DND-41 (cell line): ENCODE data around the gene HMX1.

Experiments
- ATAC-seq: fragments of 200-7000 bp; cut with Tn5 transposase; 3 replicates; pipeline ENCODE4 v1.9.1; 2021; ENCODE audit warnings: low read depth; ENCODE audit not compliant: insufficient read depth
- DNase-seq: peaks from one replicate; pipeline ENCODE4 v3.0.0-alpha.2; 2020
- H2AFZ ChIP-seq: 2 replicates; pipeline ENCODE4 v1.6.0; 2012; ENCODE audit warnings: low read depth, low read length
- H3K27ac ChIP-seq: 2 replicates; pipeline ENCODE4 v1.5.1; 2012; ENCODE audit warnings: low read length, inconsistent platforms
- H3K27me3 ChIP-seq: fragments of 200-600 bp; sonication (generic); 2 replicates; pipeline ENCODE4 v1.6.0; 2012; ENCODE audit warnings: low read length, mild to moderate bottlenecking, inconsistent platforms; ENCODE audit not compliant: insufficient read depth, poor library complexity
- H3K36me3 ChIP-seq: 2 replicates; pipeline ENCODE4 v1.5.1; 2012; ENCODE audit warnings: low read length, inconsistent platforms; ENCODE audit not compliant: insufficient read depth
- H3K4me1 ChIP-seq: 2 replicates; pipeline ENCODE4 v1.5.1; 2012; ENCODE audit warnings: mild to moderate bottlenecking, low read length; ENCODE audit not compliant: insufficient read depth
- H3K4me2 ChIP-seq: 2 replicates; pipeline ENCODE4 v1.6.0; 2012; ENCODE audit warnings: mild to moderate bottlenecking, moderate library complexity, low read length, inconsistent platforms; ENCODE audit not compliant: insufficient read depth
- H3K4me3 ChIP-seq, 2 experiments: fragments of 200-600 bp in 1 of 2; shearing (Covaris generic) in 1 of 2; 2 replicates each; pipeline ENCODE4 v1.5.1; 2012 to 2016; ENCODE audit warnings: inconsistent platforms in 2 of 2, low read length in 2 of 2, mild to moderate bottlenecking in 2 of 2, low read depth in 1 of 2, moderate library complexity in 1 of 2
- H3K79me2 ChIP-seq: 2 replicates; pipeline ENCODE4 v1.6.0; 2012; ENCODE audit warnings: low read length, inconsistent platforms; ENCODE audit not compliant: insufficient read depth
- H3K9ac ChIP-seq: 2 replicates; pipeline ENCODE4 v1.6.0; 2012; ENCODE audit warnings: low read depth, mild to moderate bottlenecking, inconsistent platforms, low read length, moderate library complexity
- H3K9me3 ChIP-seq: 2 replicates; pipeline ENCODE4 v1.5.1; 2012; ENCODE audit warnings: low read length, moderate library complexity, mild to moderate bottlenecking, inconsistent platforms; ENCODE audit not compliant: insufficient read depth, severe bottlenecking
- H4K20me1 ChIP-seq: 2 replicates; pipeline ENCODE4 v1.6.0; 2012; ENCODE audit warnings: low read length; ENCODE audit not compliant: insufficient read depth
- CTCF ChIP-seq: IDR thresholded peaks from 2 replicates; pipeline ENCODE4 v1.5.1; 2012; ENCODE audit warnings: borderline replicate concordance, low read length, moderate library complexity, mild to moderate bottlenecking; ENCODE audit not compliant: poor library complexity, severe bottlenecking; ENCODE audit errors: extremely low read depth
- EZH2 ChIP-seq: IDR thresholded peaks from 3 replicates; pipeline ENCODE4 v1.6.1; 2012; ENCODE audit warnings: borderline replicate concordance, low read depth, mild to moderate bottlenecking, moderate library complexity, low read length, inconsistent platforms; ENCODE audit not compliant: severe bottlenecking

The HMX1 gene

DNA sequence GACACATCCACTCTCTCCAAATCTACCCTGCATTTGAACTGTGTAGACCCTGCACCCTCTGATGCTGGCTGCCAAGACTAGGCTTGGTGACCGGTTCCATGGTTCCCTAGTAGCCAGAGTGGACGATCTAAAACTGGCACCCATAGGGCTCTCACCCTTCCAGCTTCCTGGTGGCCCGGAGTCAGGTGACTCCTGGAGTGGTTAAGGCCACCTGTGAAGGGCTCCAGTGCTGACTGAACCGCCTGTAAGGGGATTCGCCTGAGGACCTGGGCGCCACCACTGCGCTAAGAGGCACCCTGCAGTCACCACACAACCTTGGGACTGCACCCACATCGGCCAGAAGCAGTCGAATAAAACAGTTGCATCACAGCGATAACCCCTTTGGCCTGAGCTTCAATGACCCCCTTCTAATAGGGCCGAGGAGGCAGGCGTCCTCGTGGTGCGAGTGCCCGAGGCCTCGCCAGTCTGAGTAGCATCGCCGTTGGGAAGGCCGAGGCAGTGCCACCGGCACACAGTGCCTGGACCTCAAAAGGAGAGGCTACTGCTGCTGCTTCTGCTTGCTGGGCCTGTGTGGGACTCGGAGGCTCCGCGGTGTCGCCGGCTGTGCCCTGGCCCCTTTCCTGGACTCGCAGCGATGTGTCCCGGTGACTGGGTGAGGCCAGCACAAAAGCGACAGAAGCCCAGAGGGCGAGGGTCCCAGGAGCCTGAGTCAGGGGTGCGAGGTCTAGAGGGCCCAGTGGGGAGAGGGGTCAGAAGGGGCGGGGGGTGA lies 6.5 kb downstream of the HMX1 start:
- DNase-seq (no peak), ATAC-seq (no peak)
- Histone ChIP-seq H3K4me1 (no peaks in the 10 kb centered on the region), H3K27ac (no peak overlapping the region), H2AFZ (no peak overlapping the region), H3K4me2 (no peak overlapping the region), H3K4me3 (no peak overlapping the region), H3K79me2 (no peaks in the 10 kb centered on the region), H3K36me3 (no peaks in the 10 kb centered on the region), H3K9ac (no peak overlapping the region), H3K27me3 (no peaks in the 10 kb centered on the region), H3K9me3 (no peaks in the 10 kb centered on the region), H4K20me1 (no peaks in the 10 kb centered on the region; the same call in 1 of the 2 replicates)
- TF ChIP-seq EZH2 (no peak), CTCF (no peak)

DNA sequence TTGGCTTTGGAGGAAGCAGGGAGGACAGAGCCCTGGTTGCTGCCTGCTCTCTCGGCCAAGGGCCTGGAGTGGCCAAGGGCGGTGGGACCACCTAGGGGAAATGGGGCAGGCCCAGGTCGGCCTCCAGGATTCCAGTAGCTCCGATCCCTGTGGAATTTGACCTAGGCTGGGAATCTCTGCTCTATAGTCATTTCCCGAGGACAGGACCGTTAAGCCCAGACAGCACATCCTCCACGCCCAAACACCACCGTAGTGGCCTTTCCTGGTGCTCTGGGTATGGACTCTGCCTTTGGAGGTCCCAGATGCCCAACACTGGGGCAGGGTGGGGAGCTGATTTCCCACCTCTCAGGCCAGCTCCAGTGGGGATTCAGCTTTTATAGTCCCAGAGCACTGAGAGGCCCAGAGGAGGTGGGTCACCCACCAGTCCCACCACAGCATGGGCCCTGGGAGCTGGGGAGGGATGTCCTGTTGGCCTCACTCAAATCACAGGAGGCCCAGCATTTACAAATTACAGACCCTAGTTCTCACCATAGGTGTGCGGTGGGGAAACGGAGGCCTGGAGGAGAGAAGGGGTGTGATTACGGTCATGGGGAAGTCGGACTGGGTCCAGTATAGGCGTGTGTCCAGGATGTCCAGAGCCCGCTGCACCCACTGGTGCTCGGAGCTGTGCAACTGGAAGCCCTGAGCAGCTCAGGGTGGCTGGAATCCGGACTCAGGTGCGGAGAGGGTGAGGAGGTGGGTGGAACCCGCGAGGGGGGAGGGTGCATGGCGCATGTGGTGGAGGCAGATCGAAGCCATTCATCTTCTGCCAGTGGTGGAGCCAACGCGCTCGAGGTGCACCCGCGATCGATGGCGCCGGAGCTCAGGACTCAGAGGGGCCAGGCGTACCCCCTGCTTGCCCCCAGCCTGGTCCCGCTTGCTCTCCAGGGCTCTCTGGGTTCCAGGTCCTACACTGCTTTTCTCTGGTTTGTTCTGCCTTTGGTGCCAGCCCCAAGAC lies 7.7 kb downstream of the HMX1 start:
- H3K4me1 ChIP-seq: no peaks in the 10 kb centered on the region
- TF ChIP-seq EZH2 (no peak), CTCF (no peak)
- no peaks in the 10 kb centered on the region; the same call in 1 of the 2 replicates for H4K20me1 ChIP-seq

DNA sequence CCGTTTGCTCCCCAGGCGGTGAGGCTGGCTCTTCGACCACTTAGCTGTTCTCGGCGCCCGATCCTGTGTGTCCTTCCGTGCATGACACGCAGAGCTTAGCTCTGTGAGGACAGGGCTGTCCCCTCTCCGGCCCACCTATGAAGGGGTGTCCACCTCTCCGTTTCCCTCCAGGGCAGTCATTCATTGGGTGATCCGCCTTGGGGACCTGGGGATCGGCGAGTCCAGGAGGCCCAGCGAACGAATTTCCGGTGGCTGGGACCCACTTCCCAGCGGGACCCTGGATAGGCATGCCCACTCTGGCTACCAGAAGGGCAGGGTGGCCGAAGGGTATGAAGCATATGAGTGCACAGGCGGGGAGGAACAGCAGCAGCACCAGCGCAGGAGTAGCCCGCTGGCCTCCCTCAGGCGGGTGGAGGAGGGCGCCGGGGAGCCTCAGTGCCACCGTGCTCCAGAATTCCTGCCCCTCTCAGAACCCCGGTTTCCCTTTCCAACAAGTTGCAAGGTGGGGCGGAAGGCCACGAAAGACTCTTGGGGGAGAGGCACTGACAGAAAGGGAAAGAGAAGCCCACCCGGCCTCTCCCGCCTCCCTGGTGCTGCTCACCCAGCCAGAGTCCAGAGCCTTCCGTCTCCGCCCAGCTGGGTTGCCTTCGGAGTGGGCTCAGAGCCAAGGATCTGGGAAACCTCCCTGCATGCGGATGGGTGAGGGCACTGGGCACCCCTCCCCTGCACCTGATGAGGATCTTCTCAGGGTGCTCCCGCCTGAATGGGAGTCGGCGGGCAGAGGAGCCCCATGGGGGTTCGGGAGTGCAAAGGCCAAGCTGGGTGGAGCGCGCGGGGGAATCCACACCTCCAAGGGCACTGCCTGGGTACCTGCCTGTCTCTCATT lies 8.6 kb downstream of the HMX1 start:
- Histone ChIP-seq H4K20me1 (no peaks in the 10 kb centered on the region; the same call in 1 of the 2 replicates), H3K4me2 (no peak overlapping the region), H2AFZ (no peak overlapping the region), H3K27ac (no peak overlapping the region), H3K9ac (no peak overlapping the region), H3K27me3 (no peaks in the 10 kb centered on the region), H3K4me3 (no peak overlapping the region), H3K4me1 (no peaks in the 10 kb centered on the region), H3K36me3 (no peaks in the 10 kb centered on the region), H3K79me2 (no peaks in the 10 kb centered on the region), H3K9me3 (no peaks in the 10 kb centered on the region)
- ATAC-seq (no peak), DNase-seq (no peak)
- TF ChIP-seq EZH2 (no peak), CTCF (no peak)

More for the DNA sequence above, 7.7 kb downstream of the HMX1 start:
- Histone ChIP-seq H3K4me3 (no peak overlapping the region), H3K27ac (no peak overlapping the region), H3K9ac (no peak overlapping the region), H3K27me3 (no peaks in the 10 kb centered on the region), H3K4me2 (no peak overlapping the region), H3K36me3 (no peaks in the 10 kb centered on the region), H3K79me2 (no peaks in the 10 kb centered on the region), H2AFZ (no peak overlapping the region), H3K9me3 (no peaks in the 10 kb centered on the region)
- ATAC-seq (no peak), DNase-seq (no peak)
